ENCODE data around the gene EXOSC1. TPM values are rescaled to one million over a fixed set of nuclear protein-coding genes. Genes with fewer than 3 reads are reported as not detected.
"Not testable (repeated sequence)": the region's sequence is repeated elsewhere in the genome, so short reads cannot be mapped to it uniquely, and the experiment has no call there.

The EXOSC1 gene
- total RNA-seq, 1 donor from 2014 or later = 27.1 TPM

DNA sequence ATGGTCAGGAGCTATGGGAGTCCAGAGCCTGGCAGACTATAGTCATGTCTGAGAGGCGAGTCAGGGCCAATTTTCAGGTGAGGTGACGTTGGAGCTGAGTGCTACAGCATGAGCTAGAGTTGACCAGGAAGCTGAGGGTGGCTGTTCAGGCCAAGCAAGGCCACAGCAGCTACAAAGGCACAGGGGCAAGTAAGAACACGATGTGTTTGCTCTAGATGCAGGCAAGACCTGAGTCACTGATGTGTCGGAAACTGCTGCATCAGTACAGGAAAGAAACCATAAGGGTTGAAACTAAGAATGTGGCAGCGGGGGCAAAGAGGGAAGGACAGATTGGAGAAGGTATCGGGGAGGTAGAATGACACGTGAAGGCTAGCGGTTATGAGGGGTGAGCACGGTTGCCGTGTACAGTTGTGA lies 32.9 kb downstream of the EXOSC1 start:
- Mint-ChIP-seq H3K4me1 (ENCODE audit: low read depth, unreplicated experiment) (peaks cover 14% of the 10 kb centered on the region), H3K4me3 (ENCODE audit: unreplicated experiment) (no peak overlapping the region), H3K27ac (ENCODE audit: unreplicated experiment) (peak overlapping the region; percentile 12), H3K27me3 (ENCODE audit: unreplicated experiment) (peaks cover 2% of the 10 kb centered on the region), H3K9me3 (ENCODE audit: unreplicated experiment) (no peaks in the 10 kb centered on the region), H3K36me3 (ENCODE audit: unreplicated experiment) (no peaks in the 10 kb centered on the region)
- TF ChIP-seq, protein P1, sequence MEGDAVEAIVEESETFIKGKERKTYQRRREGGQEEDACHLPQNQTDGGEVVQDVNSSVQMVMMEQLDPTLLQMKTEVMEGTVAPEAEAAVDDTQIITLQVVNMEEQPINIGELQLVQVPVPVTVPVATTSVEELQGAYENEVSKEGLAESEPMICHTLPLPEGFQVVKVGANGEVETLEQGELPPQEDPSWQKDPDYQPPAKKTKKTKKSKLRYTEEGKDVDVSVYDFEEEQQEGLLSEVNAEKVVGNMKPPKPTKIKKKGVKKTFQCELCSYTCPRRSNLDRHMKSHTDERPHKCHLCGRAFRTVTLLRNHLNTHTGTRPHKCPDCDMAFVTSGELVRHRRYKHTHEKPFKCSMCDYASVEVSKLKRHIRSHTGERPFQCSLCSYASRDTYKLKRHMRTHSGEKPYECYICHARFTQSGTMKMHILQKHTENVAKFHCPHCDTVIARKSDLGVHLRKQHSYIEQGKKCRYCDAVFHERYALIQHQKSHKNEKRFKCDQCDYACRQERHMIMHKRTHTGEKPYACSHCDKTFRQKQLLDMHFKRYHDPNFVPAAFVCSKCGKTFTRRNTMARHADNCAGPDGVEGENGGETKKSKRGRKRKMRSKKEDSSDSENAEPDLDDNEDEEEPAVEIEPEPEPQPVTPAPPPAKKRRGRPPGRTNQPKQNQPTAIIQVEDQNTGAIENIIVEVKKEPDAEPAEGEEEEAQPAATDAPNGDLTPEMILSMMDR (IDR thresholded peaks at IDR 0.05; ENCODE audit: partially characterized antibody, unreplicated experiment) = no peak
- DNase-seq = no peak

GRCh38 chr10:97411406-97411805 lies 34.4 kb downstream of the EXOSC1 start:
- peaks cover 6% of the 10 kb centered on the region for H3K4me1 Mint-ChIP-seq (ENCODE audit: low read depth, unreplicated experiment)
- no peak for DNase-seq
- H3K4me3 Mint-ChIP-seq (ENCODE audit: unreplicated experiment) = no peak overlapping the region
- peaks cover 2% of the 10 kb centered on the region for H3K9me3 Mint-ChIP-seq (ENCODE audit: unreplicated experiment)
- H3K27ac Mint-ChIP-seq (ENCODE audit: unreplicated experiment) = no peak overlapping the region
- no peaks in the 10 kb centered on the region for H3K27me3 Mint-ChIP-seq (ENCODE audit: unreplicated experiment)
- TF ChIP-seq, protein P1 (IDR thresholded peaks at IDR 0.05; ENCODE audit: partially characterized antibody, unreplicated experiment) = no peak
- no peaks in the 10 kb centered on the region for H3K36me3 Mint-ChIP-seq (ENCODE audit: unreplicated experiment)

GRCh38 chr10:97408496-97408992 lies 37.3 kb downstream of the EXOSC1 start:
- H3K4me3 Mint-ChIP-seq (ENCODE audit: unreplicated experiment) = no peak overlapping the region
- no peak for DNase-seq
- peaks cover 1% of the 10 kb centered on the region for H3K27me3 Mint-ChIP-seq (ENCODE audit: unreplicated experiment)
- H3K36me3 Mint-ChIP-seq (ENCODE audit: unreplicated experiment) = no peaks in the 10 kb centered on the region
- TF ChIP-seq, protein P1 (IDR thresholded peaks at IDR 0.05; ENCODE audit: partially characterized antibody, unreplicated experiment) = no peak
- peaks cover 3% of the 10 kb centered on the region for H3K4me1 Mint-ChIP-seq (ENCODE audit: low read depth, unreplicated experiment)
- H3K27ac Mint-ChIP-seq (ENCODE audit: unreplicated experiment) = no peak overlapping the region
- peaks cover 2% of the 10 kb centered on the region for H3K9me3 Mint-ChIP-seq (ENCODE audit: unreplicated experiment)

DNA sequence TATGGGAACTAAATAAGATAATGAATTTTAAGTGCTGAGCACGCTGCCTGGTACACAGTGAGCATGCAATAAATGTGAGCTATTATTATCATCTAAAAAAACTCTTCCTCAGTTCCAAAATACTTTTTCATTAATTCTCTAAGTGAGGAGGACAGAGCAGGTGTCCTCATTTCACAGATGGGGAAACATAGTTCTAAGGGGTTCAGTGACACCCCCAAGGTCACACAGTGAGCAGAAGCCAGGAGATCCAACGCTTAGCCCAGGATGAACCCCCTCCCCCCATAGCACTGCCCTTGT lies 37.9 kb downstream of the EXOSC1 start:
- Mint-ChIP-seq H3K9me3 (ENCODE audit: unreplicated experiment) (peaks cover 2% of the 10 kb centered on the region), H3K4me3 (ENCODE audit: unreplicated experiment) (peak overlapping the region; percentile 61), H3K27me3 (ENCODE audit: unreplicated experiment) (peaks cover 1% of the 10 kb centered on the region), H3K4me1 (ENCODE audit: low read depth, unreplicated experiment) (peaks cover under 1% of the 10 kb centered on the region), H3K36me3 (ENCODE audit: unreplicated experiment) (no peaks in the 10 kb centered on the region), H3K27ac (ENCODE audit: unreplicated experiment) (peak overlapping the region; percentile 38)
- TF ChIP-seq, protein P1 (IDR thresholded peaks at IDR 0.05; ENCODE audit: partially characterized antibody, unreplicated experiment) = no peak
- no peak for DNase-seq

DNA sequence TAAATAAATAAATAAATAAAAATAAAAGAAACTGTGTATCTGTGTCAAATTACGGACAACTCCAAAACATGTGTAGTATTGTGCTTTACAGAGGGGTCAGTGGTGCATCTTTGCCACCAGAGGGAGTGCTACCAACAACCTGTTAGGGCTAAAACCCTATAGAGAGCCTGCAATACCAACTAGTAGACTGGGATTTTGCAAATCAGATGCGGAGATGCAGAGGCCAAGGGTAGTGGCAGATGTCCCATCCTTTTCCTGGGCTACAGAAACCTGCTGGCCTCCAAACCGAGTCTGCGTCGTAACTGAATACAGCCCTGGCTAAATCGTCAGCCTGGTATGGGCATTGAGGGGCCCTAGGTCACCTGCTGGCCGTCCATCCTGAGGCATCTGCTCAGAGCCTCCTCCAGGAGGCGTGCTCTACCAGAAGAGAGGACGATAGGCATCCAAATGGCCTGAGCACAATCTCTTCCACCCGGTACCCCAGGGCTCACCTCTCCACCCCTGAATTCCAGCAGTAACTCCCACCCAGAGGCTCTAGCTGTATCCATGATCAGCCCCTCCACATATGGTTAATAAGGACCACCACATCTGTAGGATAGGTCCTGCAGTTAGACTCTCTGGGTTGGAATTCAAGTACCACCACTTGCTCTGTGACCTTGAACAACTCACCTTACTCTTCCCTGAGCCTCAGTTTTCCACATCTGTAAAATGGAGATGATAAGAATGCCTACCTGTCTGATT lies 38.4 kb downstream of the EXOSC1 start:
- Mint-ChIP-seq H3K27ac (ENCODE audit: unreplicated experiment) (peak overlapping the region; percentile 38), H3K36me3 (ENCODE audit: unreplicated experiment) (no peaks in the 10 kb centered on the region)

GRCh38 chr10:97406483-97406882 lies 39.3 kb downstream of the EXOSC1 start:
- H3K4me1 Mint-ChIP-seq (ENCODE audit: low read depth, unreplicated experiment); H3K36me3 Mint-ChIP-seq (ENCODE audit: unreplicated experiment); DNase-seq; H3K27ac Mint-ChIP-seq (ENCODE audit: unreplicated experiment); H3K9me3 Mint-ChIP-seq (ENCODE audit: unreplicated experiment); H3K4me3 Mint-ChIP-seq (ENCODE audit: unreplicated experiment); H3K27me3 Mint-ChIP-seq (ENCODE audit: unreplicated experiment): not testable (repeated sequence)

More for the DNA sequence above, 38.4 kb downstream of the EXOSC1 start:
- peak overlapping the region; percentile 61 for H3K4me3 Mint-ChIP-seq (ENCODE audit: unreplicated experiment)
- H3K9me3 Mint-ChIP-seq (ENCODE audit: unreplicated experiment) = peaks cover 2% of the 10 kb centered on the region
- H3K27me3 Mint-ChIP-seq (ENCODE audit: unreplicated experiment) = peaks cover 1% of the 10 kb centered on the region
- peak; percentile 68 for DNase-seq
- H3K4me1 Mint-ChIP-seq (ENCODE audit: low read depth, unreplicated experiment) = no peaks in the 10 kb centered on the region
- TF ChIP-seq, protein P1 (IDR thresholded peaks at IDR 0.05; ENCODE audit: partially characterized antibody, unreplicated experiment) = peak; percentile 82
